ENCODE data around the gene MVK.

MVK gene

DNA sequence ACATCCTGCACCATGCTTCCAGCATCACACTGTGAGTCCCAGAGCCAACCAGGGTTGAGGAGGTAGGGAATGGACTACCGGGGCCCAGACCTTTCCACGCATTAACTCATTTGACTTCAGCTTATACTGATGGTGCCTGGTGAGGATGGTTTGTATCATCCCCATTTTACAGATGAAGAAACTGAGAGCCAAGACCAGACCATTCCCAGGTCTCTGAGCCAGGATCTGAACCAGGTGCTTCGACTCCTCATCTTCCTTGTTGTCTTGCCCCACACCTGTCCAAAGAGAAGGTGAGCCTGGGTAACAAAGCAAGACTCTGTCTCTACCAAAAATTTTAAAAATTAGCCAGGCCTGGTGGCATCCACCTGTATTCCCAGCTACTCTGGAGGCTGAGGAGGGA lies 64.4 kb downstream of the MVK start:
- no peak for DNase-seq

- no peak for DNase-seq
Measured at GRCh38 chr12:109638735-109639134, 65.1 kb downstream of the MVK start.

- no peak for DNase-seq
Measured at GRCh38 chr12:109639151-109639872, 65.7 kb downstream of the MVK start.

- DNase-seq: no peak
Measured at GRCh38 chr12:109640961-109641360, 67.4 kb downstream of the MVK start.

- no peak for DNase-seq
Measured at GRCh38 chr12:109641422-109641821, 67.8 kb downstream of the MVK start.

- no peak for DNase-seq
Measured at GRCh38 chr12:109642506-109643132, 69.0 kb downstream of the MVK start.

- no peak for DNase-seq
Measured at GRCh38 chr12:109645194-109645593, 71.6 kb downstream of the MVK start.

- DNase-seq: no peak
Measured at GRCh38 chr12:109645708-109646107, 72.1 kb downstream of the MVK start.
